Activated naive CD8-positive, alpha-beta T cell treated with anti-CD3 and anti-CD28 coated beads, Interleukin-2, amount 50 U/mL, for 16 hours (primary cell): ENCODE measurements around the gene TGFBR3.

Experiments used
- DNase-seq: peaks from one replicate; pipeline ENCODE4 v3.0.0-alpha.2; 2020; ENCODE audit warnings: low read depth, low spot score

The TGFBR3 gene

DNA sequence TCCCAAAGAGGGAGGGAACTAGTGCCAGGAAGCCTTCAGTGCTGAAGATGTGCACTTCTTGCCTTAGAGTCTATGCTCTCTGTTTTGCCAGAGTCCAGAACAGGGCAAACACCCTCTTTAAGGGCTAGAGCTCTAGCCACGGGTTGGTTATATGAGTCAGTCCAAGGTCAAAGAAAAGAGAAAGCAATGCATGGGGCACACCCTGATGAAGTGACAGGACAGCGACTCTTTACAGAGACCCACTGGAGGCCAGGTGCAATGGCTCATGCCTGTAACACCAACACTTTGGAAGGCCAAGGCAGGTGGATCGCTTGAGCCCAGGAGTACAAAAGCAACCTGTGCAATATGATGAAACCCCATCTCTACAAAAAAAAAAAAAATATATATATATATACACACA is 86.1 kb downstream of the TGFBR3 start:
- no peak for DNase-seq

DNA sequence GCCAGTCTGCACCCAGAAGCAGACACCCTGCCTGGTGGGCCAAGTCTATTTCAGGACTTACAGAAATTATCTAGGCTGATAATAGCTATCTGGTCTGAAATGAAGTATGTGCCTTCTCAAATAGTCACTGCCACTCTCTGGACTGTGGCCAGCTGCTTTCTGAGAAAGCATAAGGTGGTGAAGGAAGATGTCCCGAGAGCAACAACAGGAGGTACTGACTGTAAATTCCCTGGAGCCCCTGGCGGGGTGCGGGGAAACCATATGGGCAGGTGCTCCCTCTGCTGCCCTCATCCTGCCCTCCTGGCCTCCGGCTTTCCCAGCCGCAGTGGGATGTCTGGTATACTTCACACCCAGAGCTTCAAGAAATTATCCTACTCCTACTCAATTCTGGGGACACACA is 86.8 kb downstream of the TGFBR3 start:
- no peak for DNase-seq

DNA sequence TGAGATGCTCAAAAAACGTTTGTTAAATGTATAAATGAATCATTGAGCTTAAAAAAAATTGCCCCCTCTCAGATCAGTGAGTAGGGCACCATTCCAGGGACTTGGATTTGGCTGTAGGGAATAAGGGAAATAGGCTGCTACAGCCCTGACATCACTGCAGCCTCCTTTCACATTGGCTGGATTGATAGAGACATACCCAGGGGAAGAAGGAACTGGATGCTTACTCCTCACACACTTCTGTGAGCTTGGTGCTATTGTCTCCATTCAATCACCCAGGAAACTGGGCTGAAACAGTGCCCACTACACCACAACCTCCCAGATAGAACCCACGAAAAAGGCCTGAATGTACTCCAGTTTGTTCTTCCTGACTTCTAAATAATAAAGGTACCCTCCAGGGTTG is 87.2 kb downstream of the TGFBR3 start:
- DNase-seq: no peak

DNA sequence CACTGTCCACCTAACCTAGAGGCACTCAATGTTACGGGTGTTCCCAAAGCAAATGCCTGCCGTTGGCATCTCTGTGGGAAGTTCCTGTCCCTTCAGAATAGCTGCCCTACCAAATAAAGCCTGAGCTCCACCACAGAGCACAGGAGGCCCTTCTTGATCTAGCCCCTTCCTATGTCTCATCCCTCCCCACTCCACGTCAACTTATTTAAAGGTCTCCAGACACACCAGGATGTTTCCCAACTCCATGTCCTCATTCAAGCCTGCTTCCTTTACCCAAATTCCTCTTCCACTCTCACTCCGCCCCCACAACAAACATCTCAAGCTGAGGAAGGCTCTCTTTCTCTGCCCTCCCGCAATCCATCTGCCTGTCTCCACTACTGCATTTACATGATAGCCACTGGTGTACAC is 87.7 kb downstream of the TGFBR3 start:
- no peak for DNase-seq

DNA sequence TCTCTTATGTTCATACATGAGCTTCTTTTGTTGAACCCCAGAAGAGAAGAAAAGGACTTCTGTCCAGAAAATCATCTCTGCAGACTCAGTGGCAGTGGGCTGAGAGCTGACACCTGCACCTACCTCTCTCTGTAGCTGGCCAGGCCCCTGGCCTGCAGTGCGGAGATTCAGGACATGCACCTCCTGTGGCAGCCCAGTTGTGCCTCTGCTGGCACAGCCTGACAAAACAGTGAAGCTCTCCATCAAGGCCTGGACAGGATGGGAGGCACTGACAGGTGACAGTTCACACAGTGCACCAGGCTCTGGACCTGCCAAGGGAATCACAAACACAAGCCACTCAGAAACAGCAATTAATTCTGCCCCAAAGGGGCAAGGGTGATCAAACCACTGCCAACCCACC is 88.8 kb downstream of the TGFBR3 start:
- DNase-seq: no peak

DNA sequence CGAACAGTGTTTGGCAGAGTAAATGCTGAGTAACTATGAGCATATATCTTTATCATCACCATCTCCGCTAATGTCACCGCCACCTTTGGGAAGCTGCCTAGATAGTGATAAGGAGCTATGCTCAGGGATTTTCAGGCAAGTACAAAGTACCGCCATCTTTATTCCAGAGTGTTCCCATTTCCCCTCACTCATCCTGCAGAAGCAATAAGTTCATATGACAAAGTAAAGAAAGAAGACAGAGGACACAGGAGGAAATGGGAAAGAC is 89.6 kb downstream of the TGFBR3 start:
- no peak for DNase-seq

DNA sequence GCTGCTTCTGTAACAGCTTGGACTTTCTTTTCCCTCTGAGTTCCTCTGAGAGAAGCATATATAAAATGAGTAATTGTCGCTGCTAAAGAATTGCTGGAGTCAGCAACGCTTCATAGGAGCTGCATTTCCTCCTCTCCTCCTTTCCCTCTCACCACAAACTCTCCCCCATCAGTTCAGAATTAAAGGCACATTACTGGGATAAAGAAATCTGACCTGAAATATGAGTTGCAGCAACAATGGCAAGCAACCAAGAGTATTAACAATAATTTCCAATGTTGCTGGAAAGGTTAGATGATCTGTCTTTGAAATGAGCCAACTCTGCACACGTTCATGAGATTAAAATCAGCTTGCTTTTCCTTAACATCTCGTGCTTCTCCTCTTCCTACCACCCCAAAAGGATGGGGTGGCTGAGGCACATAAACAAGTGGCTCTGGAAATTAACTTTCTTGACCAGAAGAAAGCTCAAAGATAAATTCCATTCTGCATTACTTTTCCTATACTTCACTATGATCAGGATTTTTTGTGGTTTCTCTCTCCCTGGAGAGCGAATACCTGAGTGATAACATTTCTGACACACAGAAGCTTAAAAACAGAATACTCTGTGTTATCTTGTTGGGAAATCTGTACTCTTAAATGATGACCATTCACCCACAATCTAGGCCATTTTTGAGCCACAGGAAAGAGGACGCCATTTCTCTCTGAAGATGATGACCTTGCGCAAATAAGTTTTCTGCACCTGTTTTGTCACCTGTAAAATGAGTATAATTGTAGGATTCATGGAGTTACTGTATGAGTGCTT is 90.2 kb downstream of the TGFBR3 start:
- DNase-seq: no peak

DNA sequence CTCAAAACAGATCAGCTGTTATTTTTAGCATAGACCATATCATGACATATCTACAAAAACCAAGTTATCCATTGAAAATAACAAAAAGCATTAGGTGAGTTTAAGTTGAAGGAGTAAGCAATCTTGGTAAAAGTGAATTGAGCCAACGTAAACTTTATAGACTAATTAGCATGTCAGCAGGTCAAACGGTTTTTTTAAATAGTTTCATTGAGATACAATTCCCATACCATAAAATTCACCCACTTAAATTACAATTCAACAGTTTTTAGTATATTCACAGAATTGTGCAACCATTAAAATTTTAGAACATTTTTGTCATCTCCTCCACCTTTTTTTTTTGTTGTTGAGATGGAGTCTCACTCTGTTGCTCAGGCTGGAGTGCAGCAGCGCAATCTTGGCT is 92.1 kb downstream of the TGFBR3 start:
- no peak for DNase-seq

DNA sequence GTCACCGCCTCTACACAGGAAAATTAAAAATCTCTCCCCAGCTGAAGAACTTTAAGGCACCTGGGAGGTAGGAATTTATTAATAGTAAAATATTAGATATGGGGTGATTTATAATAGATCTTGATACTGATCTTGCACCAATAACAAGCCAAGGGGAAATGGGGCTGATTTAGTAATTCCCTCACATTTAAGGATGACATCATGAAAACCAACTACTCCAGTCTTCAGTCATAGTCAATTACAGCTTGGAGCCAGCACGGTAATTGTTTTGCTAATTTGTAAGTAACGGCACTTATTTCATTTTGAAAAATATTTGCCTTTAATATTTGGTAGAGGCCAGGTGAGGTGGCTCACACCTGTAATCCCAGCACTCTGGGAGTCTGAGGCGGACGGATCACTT is 92.8 kb downstream of the TGFBR3 start:
- DNase-seq: no peak

DNA sequence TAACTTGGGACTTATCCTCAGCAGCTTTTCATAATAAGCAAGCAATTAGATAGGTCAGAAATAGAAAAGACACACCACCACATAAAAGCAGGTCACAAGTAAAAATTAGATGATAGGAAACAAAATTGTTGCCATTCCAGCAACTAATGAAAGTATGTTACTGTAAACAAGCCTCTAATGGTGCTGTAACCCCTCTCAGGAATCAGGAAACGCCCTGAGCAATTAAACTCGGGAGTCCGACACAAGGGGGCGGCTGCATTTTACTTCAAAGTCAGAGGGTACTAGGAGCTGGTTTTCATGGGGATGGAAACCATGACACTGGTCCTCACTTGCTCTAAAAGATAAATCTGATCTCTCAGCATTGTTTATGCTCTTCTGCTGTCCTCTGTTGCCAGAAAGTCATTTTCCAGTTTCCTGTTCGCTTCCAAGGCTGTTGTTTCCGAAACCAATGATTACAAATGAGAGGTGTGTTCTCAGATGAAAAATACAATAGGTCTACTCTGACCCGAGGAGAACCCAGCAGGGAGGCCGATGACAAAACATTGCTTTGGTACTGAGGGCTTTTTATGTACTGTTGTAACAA is 93.4 kb downstream of the TGFBR3 start:
- no peak for DNase-seq

DNA sequence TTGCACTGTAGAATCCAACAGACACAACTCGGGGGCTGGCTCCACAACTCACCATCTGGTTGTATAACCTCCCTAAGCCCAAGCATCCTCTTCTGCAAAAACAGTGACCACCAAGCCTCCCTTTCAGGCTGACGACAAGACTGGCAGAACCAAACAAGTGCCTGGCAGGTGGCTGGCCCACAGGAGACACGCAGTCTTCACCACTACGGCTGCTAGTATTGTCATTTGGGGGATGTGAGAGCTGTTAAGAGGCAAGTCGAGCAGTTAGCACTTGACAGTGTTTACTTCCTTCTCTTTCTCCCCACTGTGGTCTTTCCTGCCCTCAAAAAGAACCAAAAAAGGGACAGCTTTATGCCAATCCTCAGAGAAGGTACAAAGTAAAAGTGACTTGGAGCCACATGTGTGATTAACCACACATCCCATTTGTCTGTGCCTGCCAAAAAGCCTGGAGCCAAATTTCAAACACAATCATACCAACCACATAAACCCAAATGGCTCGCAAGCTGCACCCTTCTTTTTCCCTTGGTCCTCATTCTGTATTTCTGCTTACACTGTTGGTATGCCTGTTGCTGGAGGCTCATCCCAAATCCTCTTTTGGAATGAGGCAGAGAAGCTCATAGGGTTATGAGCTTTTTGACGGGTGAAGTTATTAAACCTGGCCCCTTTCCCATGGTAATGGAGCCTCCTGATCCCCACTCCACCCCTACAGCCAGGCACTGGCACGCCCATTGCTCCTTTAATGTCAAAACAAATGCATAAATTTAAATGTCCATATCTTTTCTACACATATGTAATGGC is 94.1 kb downstream of the TGFBR3 start:
- DNase-seq: no peak

DNA sequence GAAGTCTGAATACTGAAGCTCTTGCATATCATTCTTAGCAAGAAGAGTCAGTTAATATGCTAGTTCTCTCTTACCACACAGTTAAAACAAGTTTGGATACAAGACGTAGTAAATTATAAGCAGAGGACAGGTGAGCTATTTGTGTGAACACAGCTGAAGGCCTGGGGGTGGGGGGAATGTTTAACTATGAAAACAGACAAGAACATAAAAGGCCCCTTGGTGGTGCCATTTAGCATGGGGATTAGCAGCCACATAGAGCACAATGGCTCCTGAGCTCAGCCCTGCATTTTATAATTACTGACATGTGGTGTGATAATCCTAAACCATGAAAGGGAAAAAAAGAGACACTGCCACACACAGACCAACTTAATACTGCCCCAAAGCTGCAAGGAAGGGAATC is 94.8 kb downstream of the TGFBR3 start:
- DNase-seq: no peak

DNA sequence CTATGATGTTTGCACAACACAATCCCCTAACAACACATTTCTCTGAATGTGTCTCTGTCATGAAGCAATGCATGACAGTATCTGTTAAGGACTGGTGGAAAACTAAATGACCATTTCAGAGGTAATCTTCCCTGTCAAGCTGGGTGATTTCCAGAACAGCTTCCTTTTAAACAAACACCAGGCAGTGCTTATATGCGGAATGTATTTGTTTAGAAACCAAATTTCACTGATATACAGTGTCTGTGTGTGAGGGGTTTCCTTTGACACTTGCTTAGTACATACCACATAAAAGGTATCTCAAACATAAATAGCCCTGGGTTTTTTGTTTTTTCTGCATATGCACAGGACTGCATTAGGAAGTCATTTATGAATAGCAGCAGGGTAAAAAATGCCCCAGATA is 95.6 kb downstream of the TGFBR3 start:
- DNase-seq: no peak

DNA sequence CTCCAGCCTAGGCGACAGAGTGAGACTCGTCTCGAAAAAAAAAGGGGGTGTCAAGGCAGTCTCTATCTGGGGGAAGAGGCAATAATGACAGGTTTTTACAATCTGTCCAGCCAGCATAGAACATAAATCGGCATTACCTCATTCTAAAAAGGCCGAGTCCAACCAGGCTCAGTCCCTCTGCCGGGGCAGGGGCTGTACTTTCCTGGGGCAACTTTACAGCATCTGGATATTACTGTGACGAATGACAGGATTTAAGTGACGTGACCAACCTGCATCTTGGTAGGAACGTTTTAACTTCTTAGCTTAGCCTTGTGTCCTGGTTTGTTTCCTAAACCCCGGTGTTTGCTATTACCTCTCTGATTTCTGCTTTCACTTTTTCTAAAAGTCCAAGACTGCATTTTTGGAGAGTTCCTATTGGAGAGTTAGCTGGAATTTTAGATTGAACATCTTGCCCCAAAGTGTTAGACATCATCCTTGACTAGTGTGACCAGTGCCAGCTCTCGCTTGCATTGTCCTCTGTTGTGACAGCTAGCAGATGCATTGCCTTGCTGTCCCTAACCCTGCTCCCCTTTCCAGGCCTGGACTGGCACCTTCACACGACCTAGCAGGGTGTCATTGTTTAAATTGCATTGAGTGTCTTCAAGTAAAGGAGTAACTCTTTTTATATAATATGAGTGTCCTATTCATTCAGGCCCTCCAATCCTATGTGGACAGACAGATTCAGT is 96.5 kb downstream of the TGFBR3 start:
- DNase-seq: no peak

DNA sequence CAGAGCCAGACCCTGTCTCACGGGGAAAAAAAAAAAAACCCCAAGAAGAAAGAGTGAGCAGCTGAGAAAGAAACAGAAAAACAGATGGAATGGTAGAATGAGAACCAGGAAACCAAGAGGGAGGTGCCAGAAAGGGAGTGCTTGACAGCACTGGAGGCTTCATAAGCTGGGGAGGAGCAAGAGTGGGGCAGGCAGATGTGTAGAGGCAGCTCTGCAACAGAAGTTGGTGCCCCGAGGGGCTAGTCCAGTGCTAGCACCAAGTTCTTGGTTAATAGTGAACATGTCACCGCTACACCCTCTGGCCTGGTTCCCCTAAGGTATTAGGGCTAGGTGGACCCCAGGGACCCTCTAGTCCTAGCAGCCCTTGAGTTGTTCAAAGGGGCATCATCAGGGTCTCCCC is 98.0 kb downstream of the TGFBR3 start:
- no peak for DNase-seq

DNA sequence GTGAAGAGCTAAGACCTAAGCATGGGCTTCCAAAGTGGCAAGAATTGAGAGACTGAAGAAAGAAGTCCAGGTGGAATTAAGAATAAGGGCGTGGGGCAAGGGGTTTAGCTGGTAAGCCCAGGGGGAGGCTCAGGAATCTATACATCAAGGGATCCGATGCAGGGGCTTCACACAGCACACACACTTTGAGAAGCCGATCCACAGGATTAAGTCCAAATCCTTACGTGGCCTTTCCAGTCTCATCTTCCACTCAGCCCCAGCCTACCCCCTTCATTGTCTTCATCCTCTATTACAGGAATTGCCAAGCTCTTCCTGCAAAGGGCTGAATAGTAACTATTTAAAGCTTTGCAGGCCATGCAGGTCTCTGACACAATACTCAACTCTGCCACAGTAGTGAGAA is 101.3 kb downstream of the TGFBR3 start:
- no peak for DNase-seq

DNA sequence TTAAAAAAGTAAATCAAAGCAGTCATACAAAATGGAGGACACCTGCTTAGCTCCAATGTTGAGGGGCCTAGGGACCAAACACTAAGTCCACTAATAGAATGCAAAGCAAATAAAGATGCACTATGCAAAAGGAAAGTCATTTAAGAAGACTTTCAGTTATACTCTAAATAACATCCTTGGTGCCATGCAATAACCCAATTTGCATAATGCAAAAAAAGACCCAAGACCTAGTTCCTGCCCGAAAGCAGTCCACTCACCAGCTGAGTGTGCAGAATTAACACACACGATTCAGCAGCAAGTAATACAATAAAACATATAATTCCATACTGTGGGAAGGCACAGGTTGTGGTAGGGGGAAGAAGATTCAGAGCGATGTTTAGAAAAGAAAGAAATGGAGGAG is 101.8 kb downstream of the TGFBR3 start:
- no peak for DNase-seq

DNA sequence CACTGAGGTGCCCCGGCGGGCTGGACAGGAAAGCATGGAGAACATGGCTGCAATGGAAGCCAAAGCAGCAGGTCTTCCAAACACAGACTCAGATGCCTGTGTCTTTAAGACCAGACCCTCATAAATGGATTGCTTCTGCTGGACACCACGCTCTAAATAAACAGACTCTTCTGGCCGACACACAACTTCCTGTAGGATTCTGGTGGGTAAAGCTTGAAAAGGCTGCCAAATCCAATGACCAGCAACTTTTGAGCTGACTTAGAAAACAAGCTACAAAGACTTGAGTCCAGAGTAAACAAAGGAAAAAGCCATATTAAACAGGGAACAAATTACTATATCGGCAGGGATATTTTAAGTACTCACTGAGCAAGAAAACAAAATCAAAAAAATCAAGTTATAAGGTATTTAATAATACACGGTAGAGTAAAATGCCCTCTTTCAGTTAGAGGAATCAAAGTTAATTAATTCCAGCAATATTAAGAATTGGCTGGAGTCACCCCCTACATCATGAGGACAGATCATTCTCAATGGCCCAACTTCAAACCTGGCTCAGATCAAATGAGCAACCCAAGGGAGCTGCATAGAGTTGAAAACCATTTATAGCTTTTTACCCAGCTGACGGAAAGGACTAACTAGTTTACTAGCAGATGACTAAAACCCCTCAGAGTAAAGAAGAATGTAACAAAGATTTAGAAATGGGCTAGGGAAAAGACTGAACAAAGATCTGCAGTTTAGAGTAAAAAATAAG is 102.4 kb downstream of the TGFBR3 start:
- no peak for DNase-seq

DNA sequence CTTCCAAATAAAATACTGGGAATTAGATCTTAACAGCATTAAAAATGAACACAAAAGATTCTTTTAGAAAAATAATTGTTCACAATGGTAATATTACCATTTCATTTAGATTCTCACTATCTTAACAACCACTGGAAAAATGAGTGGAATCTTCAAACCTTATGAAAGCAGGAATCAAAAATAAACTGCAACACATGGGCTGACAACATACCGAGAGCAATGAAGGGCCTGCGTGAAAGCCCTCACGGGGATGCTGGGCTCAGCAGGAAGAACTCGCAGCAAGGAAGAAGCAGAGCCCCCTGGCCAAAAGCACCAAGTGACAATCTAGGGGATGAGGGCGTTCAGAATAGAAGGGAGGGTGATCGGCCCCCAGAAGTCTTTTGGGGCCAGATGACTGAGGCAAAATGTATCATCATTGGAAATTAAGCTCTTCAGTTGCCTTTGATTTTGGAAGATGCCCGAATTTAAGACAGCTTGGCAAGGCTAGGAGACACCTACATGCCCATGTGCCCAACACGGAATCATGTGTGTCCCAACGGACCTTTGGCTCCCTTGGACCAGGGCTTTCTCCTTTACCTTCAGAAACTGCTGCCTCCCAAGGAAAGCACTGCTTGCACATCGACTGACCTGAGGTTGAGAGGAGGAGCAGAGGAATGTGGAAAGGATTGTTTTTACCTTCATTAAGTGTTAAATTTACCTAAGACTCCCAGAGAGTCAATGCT is 103.9 kb downstream of the TGFBR3 start:
- no peak for DNase-seq

DNA sequence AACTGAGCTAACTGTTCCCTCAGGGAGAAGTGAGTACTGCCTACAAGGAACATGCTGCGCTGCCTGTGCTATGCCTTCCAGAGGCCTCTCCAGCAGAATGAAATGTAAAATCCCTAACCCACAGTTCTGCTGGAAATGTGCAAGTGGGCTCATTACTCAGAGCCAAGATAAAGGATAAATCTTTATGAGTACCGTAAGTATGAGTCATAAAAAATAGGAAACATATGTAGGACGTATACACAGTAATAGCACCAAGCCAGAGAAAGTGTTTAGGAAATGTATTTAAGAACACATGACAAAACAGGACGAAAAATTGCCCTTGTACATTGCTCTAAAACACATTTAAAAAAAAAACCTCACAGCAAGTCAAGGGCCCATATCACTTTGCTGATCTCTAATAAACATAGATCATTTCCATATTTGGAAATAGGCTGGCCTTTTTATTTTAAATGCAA is 104.6 kb downstream of the TGFBR3 start:
- no peak for DNase-seq

DNA sequence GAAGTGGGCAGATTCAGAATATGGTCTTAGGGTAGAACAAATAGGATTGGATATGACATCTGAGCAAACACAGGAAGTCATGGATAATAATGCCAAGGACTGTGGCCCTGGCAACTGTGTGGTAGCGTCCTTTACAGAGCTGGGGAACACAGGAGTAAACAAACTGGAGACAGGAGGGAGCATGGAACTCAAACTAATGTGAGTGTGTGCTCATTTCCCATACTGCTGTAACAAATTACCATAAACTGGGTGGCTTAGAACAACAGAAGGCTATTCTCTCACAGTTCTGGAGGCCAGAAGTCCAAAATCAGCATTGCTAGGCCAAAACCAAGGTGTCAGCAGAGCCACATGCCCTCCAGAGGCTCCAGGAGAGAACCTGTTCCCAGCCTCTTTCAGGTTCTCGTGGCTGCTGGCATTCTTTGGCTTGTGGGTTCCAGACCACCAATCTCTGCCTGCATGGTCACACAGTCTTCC is 106.4 kb downstream of the TGFBR3 start:
- DNase-seq: no peak
